Measurements from ENCODE around the gene FBLN5. TPM values are rescaled to one million over a fixed set of nuclear protein-coding genes. Genes with fewer than 3 reads are reported as not detected.

Gene FBLN5
- total and polyA plus RNA-seq, 2 donors (not counting 3 experiments of a cell fraction or from before 2014, with no cell fraction given): 27.6 to 33.1 TPM

- CTCF ChIA-PET: no interaction called here
These were observed 41.1 kb downstream of the FBLN5 start for GRCh38 chr14:91906374-91906773.

More at GRCh38 chr14:91906374-91906773, 41.1 kb downstream of the FBLN5 start:
- FAIRE-seq: no peak
- Histone ChIP-seq H3K9me3 (replicated peaks; ENCODE audit: control insufficient read depth, insufficient read depth, low read length) (no peaks in the 10 kb centered on the region), H3K4me2 (ENCODE audit: insufficient read depth, low read length) (no peak overlapping the region), H4K20me1 (replicated peaks; ENCODE audit: control insufficient read depth, extremely low read depth, insufficient read depth, low read length) (no peaks in the 10 kb centered on the region), H3K36me3 (ENCODE audit: control insufficient read depth in 2 of 2, extremely low read depth in 1 of 2, insufficient read depth in 2 of 2, low read length in 2 of 2) (no peaks in the 10 kb centered on the region), H3K27ac (ENCODE audit: insufficient read depth, low read depth, low read length) (no peak overlapping the region), H3K9me1 (replicated peaks; ENCODE audit: control insufficient read depth, extremely low read depth, insufficient read depth, low read length) (no peaks in the 10 kb centered on the region), H3K79me2 (ENCODE audit: control insufficient read depth, insufficient read depth, low read length) (no peaks in the 10 kb centered on the region), H3K27me3 (ENCODE audit: control insufficient read depth in 2 of 2, insufficient read depth in 2 of 2, low read length in 2 of 2) (no peaks in the 10 kb centered on the region), H3K4me1 (ENCODE audit: control insufficient read depth, extremely low read depth, insufficient read depth, low read length) (no peaks in the 10 kb centered on the region), H3K9ac (replicated peaks; ENCODE audit: extremely low read depth, insufficient read depth, low read length) (no peak overlapping the region), H3K4me3 (replicated peaks in 1 of 3; ENCODE audit: insufficient read depth in 1 of 3, low read depth in 1 of 3, low read length in 3 of 3) (no peak overlapping the region), H2AFZ (ENCODE audit: low read depth, low read length) (no peak overlapping the region)
- no peak for DNase-seq (ENCODE audit: low read depth, low spot score)
- dilution Hi-C loops (cut with MboI; ENCODE audit: extremely low pct_ligation_motif_present, low sequenced_read_pairs) (no loop called here), intact Hi-C loops (cut with micrococcal nuclease) (no loop called here)
- BruUV-seq (replicated peaks): no TSS peak
- no peak for TF ChIP-seq CTCF (IDR thresholded peaks at IDR 0.05; ENCODE audit: extremely low read depth in 1 of 2, insufficient read depth in 1 of 2, low read depth in 1 of 2, low read length in 2 of 2)
- TF ChIP-seq POLR2A (IDR thresholded peaks at IDR 0.05; ENCODE audit: low read depth, low read length): no peak
- TF ChIP-seq FOS (IDR thresholded peaks at IDR 0.05; ENCODE audit: borderline replicate concordance, insufficient read depth, low read length): no peak
- no peak for TF ChIP-seq MYC (IDR thresholded peaks at IDR 0.05; ENCODE audit: low read depth, low read length)
- no peak for TF ChIP-seq MAX (IDR thresholded peaks at IDR 0.05; ENCODE audit: insufficient read depth, insufficient read length)
- no peak for TF ChIP-seq JUN (IDR thresholded peaks at IDR 0.05; ENCODE audit: borderline replicate concordance, insufficient read depth, insufficient read length, low read depth)
- no peak for TF ChIP-seq POLR2AphosphoS5 (IDR thresholded peaks at IDR 0.05; ENCODE audit: insufficient read depth, low read depth, low read length)
- TF ChIP-seq EZH2 (IDR thresholded peaks at IDR 0.05; ENCODE audit: borderline replicate concordance, low read depth, low read length, severe bottlenecking): no peak
- TF ChIP-seq GATA2 (IDR thresholded peaks at IDR 0.05; ENCODE audit: insufficient read depth, insufficient read length, low read depth, low read length): no peak
- POLR2A ChIA-PET: no interaction called here

Measured in endothelial cell of umbilical vein (primary cell).